ENCODE data around the gene PALM. TPM values are rescaled to one million over a fixed set of nuclear protein-coding genes. Genes with fewer than 3 reads are reported as not detected.
"Not testable (repeated sequence)": the region's sequence is repeated elsewhere in the genome, so short reads cannot be mapped to it uniquely, and the experiment has no call there.

Gene PALM
- total RNA-seq = under 1 TPM in 1 of 2 experiments, not detected in 1; 0.13 TPM

- ChIA-PET CTCF (interaction anchor here (1.4 kb wide), 1 partner anchor 10 kb away, joined by 6 read pairs; no protein-coding TSS in a partner anchor), POLR2A (no interaction called here)
These were observed at the start of gene PALM for GRCh38 chr19:708154-709143. Gene PALM, plus strand, starts transcription at chr19:708935. Its CDS starts 212 bp downstream, at chr19:709147.

- POLR2A ChIA-PET = interaction anchor here (0.6 to 1.2 kb wide), 2 partner anchors 10 to 49 kb away, joined by 7 to 13 read pairs; no protein-coding TSS in a partner anchor
- CTCF ChIA-PET = interaction anchor here (0.8 to 2.1 kb wide), 8 partner anchors 12 to 150 kb away, joined by 3 to 5 read pairs (median 3); no protein-coding TSS in a partner anchor
These were observed 47.8 kb upstream of the PALM start for GRCh38 chr19:660793-661426.

GRCh38 chr19:661427-662196 lies 47.1 kb upstream of the PALM start:
- POLR2A ChIA-PET = interaction anchor here (1.2 kb wide), 1 partner anchor 50 kb away, joined by 7 read pairs; no protein-coding TSS in a partner anchor
- CTCF ChIA-PET = interaction anchor here (0.8 to 1.4 kb wide), 5 partner anchors 12 to 151 kb away, joined by 3 to 4 read pairs (median 3); no protein-coding TSS in a partner anchor

GRCh38 chr19:662207-662961 lies 46.4 kb upstream of the PALM start:
- ChIA-PET POLR2A (interaction anchor here (1.7 to 1.9 kb wide), 3 partner anchors 15 to 72 kb away, joined by 4 to 17 read pairs (median 10); partner anchors contain the start of gene FSTL3), CTCF (interaction anchor here (0.8 to 1.9 kb wide), 3 partner anchors 71 to 130 kb away, joined by 3 to 14 read pairs (median 4); no protein-coding TSS in a partner anchor)

- POLR2A ChIA-PET = interaction anchor here (0.7 to 1.9 kb wide), 4 partner anchors 14 to 91 kb away, joined by 4 to 17 read pairs (median 7); partner anchors contain the start of gene FSTL3
These were observed 45.6 kb upstream of the PALM start, which contains the start of gene RNF126 for GRCh38 chr19:662962-663681. Gene RNF126, minus strand, starts transcription at chr19:663214. Its CDS starts 93 bp downstream, at chr19:663121.

GRCh38 chr19:663682-664117 lies 45.0 kb upstream of the PALM start:
- POLR2A ChIA-PET = interaction anchor here (0.7 to 1.9 kb wide), 4 partner anchors 14 to 92 kb away, joined by 4 to 17 read pairs (median 7); partner anchors contain the start of gene FSTL3
- CTCF ChIA-PET = interaction anchor here (0.7 to 1.9 kb wide), 5 partner anchors 52 to 131 kb away, joined by 3 to 14 read pairs (median 3); no protein-coding TSS in a partner anchor

More at GRCh38 chr19:662962-663681, 45.6 kb upstream of the PALM start, which contains the start of gene RNF126:
- CTCF ChIA-PET = interaction anchor here (0.8 to 1.9 kb wide), 4 partner anchors 57 to 131 kb away, joined by 3 to 14 read pairs (median 3); no protein-coding TSS in a partner anchor

GRCh38 chr19:664913-665443 lies 43.8 kb upstream of the PALM start:
- POLR2A ChIA-PET = interaction anchor here (0.6 kb wide), 1 partner anchor 91 kb away, joined by 8 read pairs; no protein-coding TSS in a partner anchor
- CTCF ChIA-PET = interaction anchor here (0.7 to 2.9 kb wide), 3 partner anchors 12 to 74 kb away, joined by 3 to 8 read pairs (median 6); no protein-coding TSS in a partner anchor

- CTCF ChIA-PET = interaction anchor here (2.9 kb wide), 1 partner anchor 67 kb away, joined by 8 read pairs; no protein-coding TSS in a partner anchor
- POLR2A ChIA-PET = not testable (repeated sequence)
These were observed 41.7 kb upstream of the PALM start for GRCh38 chr19:666985-667573.

GRCh38 chr19:668675-669434 lies 39.9 kb upstream of the PALM start:
- CTCF ChIA-PET = not testable (repeated sequence)

GRCh38 chr19:670609-671075 lies 38.1 kb upstream of the PALM start:
- ChIA-PET CTCF (interaction anchor here (1.0 to 1.3 kb wide), 2 partner anchors 10 to 64 kb away, joined by 3 read pairs; no protein-coding TSS in a partner anchor), POLR2A (no interaction called here)

More at GRCh38 chr19:668675-669434, 39.9 kb upstream of the PALM start:
- POLR2A ChIA-PET = not testable (repeated sequence)

- ChIA-PET CTCF (interaction anchor here (1.4 kb wide), 1 partner anchor 102 kb away, joined by 3 read pairs; the partner anchor contains the start of gene BSG), POLR2A (no interaction called here)
These were observed 34.2 kb upstream of the PALM start for GRCh38 chr19:674282-675151.

GRCh38 chr19:676007-676338 lies 32.8 kb upstream of the PALM start:
- ChIA-PET CTCF (interaction anchor here (1.4 kb wide), 1 partner anchor 103 kb away, joined by 3 read pairs; the partner anchor contains the start of gene BSG), POLR2A (no interaction called here)

GRCh38 chr19:676339-677105 lies 32.2 kb upstream of the PALM start, which contains the start of gene FSTL3:
Gene FSTL3, plus strand, starts transcription at chr19:676392. Its CDS starts 32 bp downstream, at chr19:676424.
- ChIA-PET CTCF (interaction anchor here (0.6 to 1.4 kb wide), 4 partner anchors 11 to 882 kb away, joined by 3 to 6 read pairs (median 4); partner anchors contain the start of gene BSG), POLR2A (interaction anchor here (2.4 kb wide), 1 partner anchor 13 kb away, joined by 10 read pairs; the partner anchor contains the start of gene RNF126)

All from activated CD8-positive, alpha-beta memory T cell treated with anti-CD3 and anti-CD28 coated beads for 36 hours (primary cell).